ENCODE results near the gene C4orf51.

The C4orf51 gene

DNA sequence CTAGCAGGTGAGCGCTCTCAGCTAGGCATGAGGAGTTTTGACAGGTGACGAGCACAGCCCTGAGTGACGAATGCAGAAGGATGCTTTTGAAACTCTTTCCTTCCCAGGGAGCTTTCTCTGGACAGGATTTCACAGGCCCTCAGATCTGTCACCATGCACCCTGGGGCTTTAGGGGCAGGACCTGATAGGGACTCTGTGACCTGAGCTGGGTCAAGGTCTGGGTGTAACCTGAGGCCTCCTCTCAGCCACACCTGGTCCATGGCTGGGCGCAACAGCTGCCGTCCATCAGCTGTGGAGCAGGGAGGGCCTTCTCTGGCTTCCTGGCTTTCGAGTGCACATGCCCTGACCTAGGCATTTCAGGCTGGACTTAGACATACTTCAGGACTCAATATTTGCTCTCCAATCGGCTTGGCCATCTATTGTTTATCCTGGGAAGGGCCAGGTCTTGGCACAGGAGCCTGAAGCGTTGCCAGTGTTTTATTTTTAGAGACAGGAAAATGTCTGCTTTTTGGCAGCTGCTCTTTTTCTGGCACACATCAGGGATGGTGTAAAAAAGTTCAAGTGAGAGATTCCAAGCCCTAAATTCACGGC, 56.4 kb downstream of the C4orf51 start:
- H3K4ac ChIP-seq (ENCODE audit: low read depth, low read length): peak overlapping the region; percentile 85
- no peaks in the 10 kb centered on the region for H3K79me1 ChIP-seq (ENCODE audit: low read length)
- H3K4me3 ChIP-seq (ENCODE audit: low read length): no peak overlapping the region
- peak overlapping the region; percentile 22 for H2BK5ac ChIP-seq (ENCODE audit: low read length)
- WGBS (ENCODE audit: extremely low coverage, insufficient coverage, low lambda C conversion rate): no CpG with 5 or more reads among the region's 9 CpGs
- H2AK5ac ChIP-seq (ENCODE audit: low read length): peak overlapping the region; percentile 16
- H3K27ac ChIP-seq (ENCODE audit: low read depth, low read length): peak overlapping the region; percentile 1
- H3K79me2 ChIP-seq (ENCODE audit: control insufficient read depth, insufficient read depth, low read length): no peaks in the 10 kb centered on the region
- no peak overlapping the region for H4K5ac ChIP-seq (ENCODE audit: low read length)
- H2BK15ac ChIP-seq (replicated peaks; ENCODE audit: low read depth): no peak overlapping the region
- no peaks in the 10 kb centered on the region for H3K36me3 ChIP-seq (ENCODE audit: control insufficient read depth, insufficient read depth, low read length)
- peak overlapping the region; percentile 63 for H3K56ac ChIP-seq (ENCODE audit: low read length)
- no peak overlapping the region for H3K4me2 ChIP-seq (ENCODE audit: low read length)
- no peak overlapping the region for H3K23ac ChIP-seq (ENCODE audit: low read length)
- DNase-seq: peak; percentile 63
- no peaks in the 10 kb centered on the region for H3K27me3 ChIP-seq (ENCODE audit: insufficient read depth, low read length, poor library complexity)
- peaks cover 24% of the 10 kb centered on the region for H3K4me1 ChIP-seq (ENCODE audit: control insufficient read depth, low read depth, low read length)
- H3K18ac ChIP-seq (ENCODE audit: low read length): peak overlapping the region; percentile 62
- H3K9ac ChIP-seq (ENCODE audit: low read length): no peak overlapping the region
- no peak overlapping the region for H2BK120ac ChIP-seq (ENCODE audit: low read depth, low read length)
- no peak overlapping the region for H4K8ac ChIP-seq (ENCODE audit: low read depth, low read length)

DNA sequence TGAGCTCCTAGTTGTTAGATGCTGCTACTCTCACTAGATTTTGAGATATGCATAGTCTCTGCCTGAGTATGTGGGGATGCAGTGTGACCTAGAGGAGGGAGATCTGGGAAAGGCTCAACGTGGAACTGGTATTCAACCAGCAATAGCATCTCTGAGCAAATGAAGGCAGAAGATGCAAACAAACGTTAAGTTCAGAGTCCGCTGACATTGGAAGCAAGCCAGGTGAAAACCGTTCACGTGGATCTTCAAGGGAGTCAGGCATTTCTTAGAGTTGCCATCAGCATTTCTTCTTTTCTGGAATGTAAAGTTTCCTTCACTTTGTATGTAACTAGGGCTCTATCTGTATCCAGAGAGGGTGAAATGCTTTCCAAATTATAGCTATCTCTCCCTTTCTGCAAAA, 59.9 kb downstream of the C4orf51 start:
- H4K8ac ChIP-seq (ENCODE audit: low read depth, low read length): no peak overlapping the region
- H3K4ac ChIP-seq (ENCODE audit: low read depth, low read length): no peak overlapping the region
- no peak overlapping the region for H3K4me2 ChIP-seq (ENCODE audit: low read length)
- H3K27me3 ChIP-seq (ENCODE audit: insufficient read depth, low read length, poor library complexity): no peaks in the 10 kb centered on the region
- H3K79me1 ChIP-seq (ENCODE audit: low read length): no peaks in the 10 kb centered on the region
- no peak overlapping the region for H3K9ac ChIP-seq (ENCODE audit: low read length)
- H3K4me3 ChIP-seq (ENCODE audit: low read length): no peak overlapping the region
- H3K36me3 ChIP-seq (ENCODE audit: control insufficient read depth, insufficient read depth, low read length): no peaks in the 10 kb centered on the region
- H3K23ac ChIP-seq (ENCODE audit: low read length): no peak overlapping the region
- no peak overlapping the region for H4K5ac ChIP-seq (ENCODE audit: low read length)
- H2BK5ac ChIP-seq (ENCODE audit: low read length): no peak overlapping the region
- H3K18ac ChIP-seq (ENCODE audit: low read length): no peak overlapping the region
- no peak overlapping the region for H2AK5ac ChIP-seq (ENCODE audit: low read length)
- H3K79me2 ChIP-seq (ENCODE audit: control insufficient read depth, insufficient read depth, low read length): no peaks in the 10 kb centered on the region
- H2BK15ac ChIP-seq (replicated peaks; ENCODE audit: low read depth): no peak overlapping the region
- DNase-seq: peak; percentile 59
- no CpG with 5 or more reads among the region's 5 CpGs for WGBS (ENCODE audit: extremely low coverage, insufficient coverage, low lambda C conversion rate)
- H2BK120ac ChIP-seq (ENCODE audit: low read depth, low read length): no peak overlapping the region
- H3K4me1 ChIP-seq (ENCODE audit: control insufficient read depth, low read depth, low read length): peaks cover 17% of the 10 kb centered on the region
- no peak overlapping the region for H3K56ac ChIP-seq (ENCODE audit: low read length)
- H3K27ac ChIP-seq (ENCODE audit: low read depth, low read length): no peak overlapping the region

DNA sequence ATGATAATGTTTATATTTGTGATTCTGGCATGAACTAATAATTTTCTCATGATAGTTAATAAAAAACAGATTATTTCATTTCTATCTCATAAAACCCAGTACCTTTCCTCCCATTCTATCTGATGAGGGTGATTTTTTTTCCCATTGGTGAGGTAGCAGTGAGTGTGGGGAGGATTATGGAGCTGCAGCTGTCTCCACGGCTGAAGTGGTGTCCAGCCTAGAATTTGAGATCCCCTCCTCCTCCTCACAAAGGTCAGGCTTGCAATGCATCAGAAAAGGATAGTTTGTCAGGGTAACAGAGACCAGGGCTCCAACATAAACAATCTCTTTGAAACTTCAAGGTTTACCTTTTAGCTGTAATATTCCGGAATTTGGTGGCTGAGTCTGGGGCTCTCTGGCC, 60.9 kb downstream of the C4orf51 start:
- H3K23ac ChIP-seq (ENCODE audit: low read length): no peak overlapping the region
- H3K27ac ChIP-seq (ENCODE audit: low read depth, low read length): no peak overlapping the region
- peak overlapping the region; percentile 93 for H2BK15ac ChIP-seq (replicated peaks; ENCODE audit: low read depth)
- H2BK5ac ChIP-seq (ENCODE audit: low read length): no peak overlapping the region
- H3K4me1 ChIP-seq (ENCODE audit: control insufficient read depth, low read depth, low read length): peaks cover 12% of the 10 kb centered on the region
- no peaks in the 10 kb centered on the region for H3K79me1 ChIP-seq (ENCODE audit: low read length)
- no peaks in the 10 kb centered on the region for H3K79me2 ChIP-seq (ENCODE audit: control insufficient read depth, insufficient read depth, low read length)
- no peak overlapping the region for H3K4ac ChIP-seq (ENCODE audit: low read depth, low read length)
- H4K5ac ChIP-seq (ENCODE audit: low read length): no peak overlapping the region
- H3K27me3 ChIP-seq (ENCODE audit: insufficient read depth, low read length, poor library complexity): no peaks in the 10 kb centered on the region
- no peak overlapping the region for H3K9ac ChIP-seq (ENCODE audit: low read length)
- no peak overlapping the region for H2BK120ac ChIP-seq (ENCODE audit: low read depth, low read length)
- no peak overlapping the region for H3K4me2 ChIP-seq (ENCODE audit: low read length)
- H3K4me3 ChIP-seq (ENCODE audit: low read length): no peak overlapping the region
- H3K18ac ChIP-seq (ENCODE audit: low read length): no peak overlapping the region
- H3K36me3 ChIP-seq (ENCODE audit: control insufficient read depth, insufficient read depth, low read length): no peaks in the 10 kb centered on the region
- H2AK5ac ChIP-seq (ENCODE audit: low read length): no peak overlapping the region
- H3K56ac ChIP-seq (ENCODE audit: low read length): no peak overlapping the region
- H4K8ac ChIP-seq (ENCODE audit: low read depth, low read length): no peak overlapping the region
- no peak for DNase-seq
- WGBS (ENCODE audit: extremely low coverage, insufficient coverage, low lambda C conversion rate): no CpG with 5 or more reads among the region's 2 CpGs

DNA sequence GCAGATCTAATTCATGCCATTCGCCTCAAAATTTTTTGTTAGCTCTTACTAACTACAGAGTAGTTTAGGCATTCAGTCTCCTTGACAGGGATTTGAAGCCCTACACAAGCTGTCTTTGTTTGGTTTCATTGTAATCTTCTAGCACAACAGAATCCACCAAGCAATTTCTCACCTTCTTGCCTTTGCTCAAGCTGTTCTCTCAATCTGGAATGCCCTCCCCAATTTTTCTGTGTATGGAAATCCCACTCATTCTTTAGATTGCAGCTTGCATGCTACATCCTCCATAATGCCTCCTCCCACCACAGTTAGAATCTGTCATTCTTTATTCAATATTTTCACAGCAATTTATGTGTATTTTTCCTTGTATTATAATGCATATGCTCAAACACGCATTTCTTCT, 63.7 kb downstream of the C4orf51 start:
- DNase-seq: peak; percentile 73

DNA sequence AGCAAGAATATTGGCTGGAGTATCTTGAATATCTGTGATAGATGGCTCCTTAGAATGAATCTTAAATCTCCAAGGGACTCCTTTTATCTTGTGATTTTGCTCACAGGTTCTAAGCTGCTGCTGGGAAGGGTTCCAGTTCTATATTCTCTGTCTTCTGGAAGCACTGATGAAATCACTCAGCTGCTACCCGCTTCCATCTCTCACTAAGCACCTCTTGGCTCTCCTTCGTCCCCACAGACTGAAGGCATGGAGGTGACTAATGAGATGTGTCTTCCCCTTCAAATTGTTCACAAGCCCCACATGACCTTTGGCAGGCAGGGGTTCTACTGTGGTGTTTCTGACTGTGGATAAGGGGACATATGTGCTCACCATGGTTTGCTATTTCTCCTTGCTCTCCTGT, 75.9 kb downstream of the C4orf51 start:
- Histone ChIP-seq H3K18ac (ENCODE audit: low read length) (no peak overlapping the region), H4K8ac (ENCODE audit: low read depth, low read length) (no peak overlapping the region), H2AK5ac (ENCODE audit: low read length) (no peak overlapping the region), H3K4me3 (ENCODE audit: low read length) (no peak overlapping the region), H4K5ac (ENCODE audit: low read length) (no peak overlapping the region), H3K27me3 (ENCODE audit: insufficient read depth, low read length, poor library complexity) (no peaks in the 10 kb centered on the region), H3K56ac (ENCODE audit: low read length) (no peak overlapping the region), H2BK15ac (replicated peaks; ENCODE audit: low read depth) (no peak overlapping the region), H3K79me1 (ENCODE audit: low read length) (no peaks in the 10 kb centered on the region), H3K79me2 (ENCODE audit: control insufficient read depth, insufficient read depth, low read length) (no peaks in the 10 kb centered on the region), H3K4me2 (ENCODE audit: low read length) (no peak overlapping the region), H3K9ac (ENCODE audit: low read length) (no peak overlapping the region), H2BK5ac (ENCODE audit: low read length) (no peak overlapping the region), H3K4ac (ENCODE audit: low read depth, low read length) (no peak overlapping the region), H3K23ac (ENCODE audit: low read length) (no peak overlapping the region), H2BK120ac (ENCODE audit: low read depth, low read length) (no peak overlapping the region), H3K27ac (ENCODE audit: low read depth, low read length) (no peak overlapping the region), H3K36me3 (ENCODE audit: control insufficient read depth, insufficient read depth, low read length) (no peaks in the 10 kb centered on the region), H3K4me1 (ENCODE audit: control insufficient read depth, low read depth, low read length) (no peaks in the 10 kb centered on the region)
- WGBS (ENCODE audit: extremely low coverage, insufficient coverage, low lambda C conversion rate): no CpG with 5 or more reads among the region's 2 CpGs
- DNase-seq: no peak

More for the DNA sequence above, 63.7 kb downstream of the C4orf51 start:
- Histone ChIP-seq H3K9ac (ENCODE audit: low read length) (no peak overlapping the region), H3K27ac (ENCODE audit: low read depth, low read length) (no peak overlapping the region), H3K79me1 (ENCODE audit: low read length) (no peaks in the 10 kb centered on the region), H4K8ac (ENCODE audit: low read depth, low read length) (no peak overlapping the region), H4K5ac (ENCODE audit: low read length) (no peak overlapping the region), H3K4me3 (ENCODE audit: low read length) (no peak overlapping the region), H3K56ac (ENCODE audit: low read length) (no peak overlapping the region), H3K79me2 (ENCODE audit: control insufficient read depth, insufficient read depth, low read length) (no peaks in the 10 kb centered on the region), H3K18ac (ENCODE audit: low read length) (peak overlapping the region; percentile 30), H3K4me2 (ENCODE audit: low read length) (no peak overlapping the region), H2BK120ac (ENCODE audit: low read depth, low read length) (no peak overlapping the region), H3K4ac (ENCODE audit: low read depth, low read length) (no peak overlapping the region), H2BK5ac (ENCODE audit: low read length) (no peak overlapping the region), H3K23ac (ENCODE audit: low read length) (no peak overlapping the region), H2AK5ac (ENCODE audit: low read length) (no peak overlapping the region), H3K27me3 (ENCODE audit: insufficient read depth, low read length, poor library complexity) (no peaks in the 10 kb centered on the region), H3K4me1 (ENCODE audit: control insufficient read depth, low read depth, low read length) (peaks cover 6% of the 10 kb centered on the region), H2BK15ac (replicated peaks; ENCODE audit: low read depth) (no peak overlapping the region), H3K36me3 (ENCODE audit: control insufficient read depth, insufficient read depth, low read length) (no peaks in the 10 kb centered on the region)
- WGBS (ENCODE audit: extremely low coverage, insufficient coverage, low lambda C conversion rate): no CpG with 5 or more reads among the region's 2 CpGs

DNA sequence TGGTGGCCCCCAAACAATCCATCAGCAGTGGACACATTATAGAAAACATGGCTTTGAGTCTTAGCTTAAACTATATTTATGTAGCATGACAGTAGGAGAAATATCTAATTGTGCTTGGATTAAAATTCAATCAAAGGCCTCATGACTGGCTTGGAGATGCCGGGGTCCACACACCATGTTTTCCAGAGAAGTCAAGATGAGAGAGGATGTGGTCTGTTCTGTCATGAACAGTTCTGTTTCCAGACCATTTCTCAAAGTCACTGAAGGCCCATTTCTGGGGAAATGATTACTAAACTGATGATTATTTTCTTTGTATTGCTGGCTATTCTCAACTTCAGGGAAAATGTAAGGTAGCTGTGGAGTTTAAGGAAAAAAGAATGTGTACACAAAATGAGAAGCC, 76.3 kb downstream of the C4orf51 start:
- Histone ChIP-seq H3K79me1 (ENCODE audit: low read length) (no peaks in the 10 kb centered on the region), H3K18ac (ENCODE audit: low read length) (no peak overlapping the region), H2BK120ac (ENCODE audit: low read depth, low read length) (no peak overlapping the region), H3K4me1 (ENCODE audit: control insufficient read depth, low read depth, low read length) (no peaks in the 10 kb centered on the region), H3K9ac (ENCODE audit: low read length) (no peak overlapping the region), H2BK5ac (ENCODE audit: low read length) (no peak overlapping the region), H3K4me3 (ENCODE audit: low read length) (no peak overlapping the region), H3K23ac (ENCODE audit: low read length) (no peak overlapping the region), H4K8ac (ENCODE audit: low read depth, low read length) (no peak overlapping the region), H3K27me3 (ENCODE audit: insufficient read depth, low read length, poor library complexity) (no peaks in the 10 kb centered on the region), H4K5ac (ENCODE audit: low read length) (no peak overlapping the region), H3K56ac (ENCODE audit: low read length) (no peak overlapping the region), H2AK5ac (ENCODE audit: low read length) (no peak overlapping the region), H3K4ac (ENCODE audit: low read depth, low read length) (no peak overlapping the region), H3K27ac (ENCODE audit: low read depth, low read length) (no peak overlapping the region), H3K4me2 (ENCODE audit: low read length) (no peak overlapping the region), H3K36me3 (ENCODE audit: control insufficient read depth, insufficient read depth, low read length) (peaks cover under 1% of the 10 kb centered on the region), H2BK15ac (replicated peaks; ENCODE audit: low read depth) (no peak overlapping the region), H3K79me2 (ENCODE audit: control insufficient read depth, insufficient read depth, low read length) (no peaks in the 10 kb centered on the region)
- DNase-seq: no peak
- WGBS (ENCODE audit: extremely low coverage, insufficient coverage, low lambda C conversion rate): no CpG with 5 or more reads among the region's 1 CpG

Measured in mesendoderm (in vitro differentiated cells).